CD14-positive monocyte (primary cell): ENCODE data around the gene SMARCA2. TPM values are rescaled to one million over a fixed set of nuclear protein-coding genes. Genes with fewer than 3 reads are reported as not detected.

Source experiments
- DNase-seq, 3 donors: peaks; one replicate each; pipeline ENCODE4 v3.0.0-alpha.2; 2011 to 2022
- H2AFZ ChIP-seq: 2 replicates; pipeline ENCODE4 v1.6.0; 2012; ENCODE audit warnings: mild to moderate bottlenecking, low read depth, low read length, inconsistent platforms; ENCODE audit not compliant: insufficient read depth, poor library complexity, severe bottlenecking
- H3K27ac ChIP-seq, 2 donors: 1 replicate in 1 of 2; 2 replicates in 1 of 2; pipeline ENCODE4 v1.5.1; 2012 to 2013; ENCODE audit warnings: low read length in 2 of 2, control low read depth in 1 of 2, inconsistent platforms in 1 of 2, low read depth in 1 of 2, mild to moderate bottlenecking in 1 of 2
- H3K27me3 ChIP-seq, 2 donors: one replicate each; pipeline versions ENCODE4 v1.6.0 to v1.6.1; 2011 to 2013; ENCODE audit warnings: low read length in 2 of 2; ENCODE audit not compliant: control insufficient read depth in 2 of 2, insufficient read depth in 2 of 2
- H3K36me3 ChIP-seq, 2 donors: replicated peaks in 1 of 2; 1 replicate in 1 of 2; 2 replicates in 1 of 2; pipeline versions ENCODE4 v1.5.1 to v1.6.1; 2012 to 2013; ENCODE audit warnings: low read length in 2 of 2, control low read depth in 1 of 2, inconsistent platforms in 1 of 2, mild to moderate bottlenecking in 1 of 2; ENCODE audit not compliant: insufficient read depth in 2 of 2, control insufficient read depth in 1 of 2
- H3K4me1 ChIP-seq, 2 donors: 1 replicate in 1 of 2; 2 replicates in 1 of 2; pipeline versions ENCODE4 v1.5.1 to v1.6.1; 2012 to 2013; ENCODE audit warnings: low read length in 2 of 2, control low read depth in 1 of 2, inconsistent platforms in 1 of 2, mild to moderate bottlenecking in 1 of 2, moderate library complexity in 1 of 2; ENCODE audit not compliant: insufficient read depth in 2 of 2, control insufficient read depth in 1 of 2
- H3K4me2 ChIP-seq: replicated peaks from 2 replicates; pipeline ENCODE3; 2012; ENCODE audit warnings: low read length, moderate library complexity, mild to moderate bottlenecking; ENCODE audit not compliant: poor library complexity, severe bottlenecking; ENCODE audit errors: extremely low read depth
- H3K4me3 ChIP-seq, 3 experiments: fragments of 200-600 bp in 1 of 3; sonication (generic) in 1 of 3; replicated peaks in 1 of 3; 1 replicate in 2 of 3; 2 replicates in 1 of 3; pipeline ENCODE4 v1.5.1; 2011 to 2013; ENCODE audit warnings: low read length in 3 of 3, mild to moderate bottlenecking in 3 of 3, control low read depth in 2 of 3, low read depth in 2 of 3, inconsistent platforms in 1 of 3, moderate library complexity in 1 of 3
- H3K79me2 ChIP-seq: 2 replicates; pipeline ENCODE4 v1.6.0; 2012; ENCODE audit warnings: mild to moderate bottlenecking, control low read depth, inconsistent platforms, low read length, moderate library complexity; ENCODE audit not compliant: insufficient read depth
- H3K9ac ChIP-seq: 2 replicates; pipeline ENCODE4 v1.6.0; 2017; ENCODE audit warnings: low read length, mild to moderate bottlenecking; ENCODE audit not compliant: insufficient read depth, poor library complexity, severe bottlenecking
- H3K9me3 ChIP-seq, 2 donors: replicated peaks in 1 of 2; 1 replicate in 1 of 2; 2 replicates in 1 of 2; pipeline versions ENCODE4 v1.5.1 to v1.6.1; 2012 to 2013; ENCODE audit warnings: low read length in 2 of 2, control low read depth in 1 of 2; ENCODE audit not compliant: control insufficient read depth in 1 of 2, insufficient read depth in 1 of 2
- H4K20me1 ChIP-seq: 2 replicates; pipeline ENCODE4 v1.6.0; 2012; ENCODE audit warnings: mild to moderate bottlenecking, low read length, control low read depth, moderate library complexity; ENCODE audit not compliant: insufficient read depth
- H3K27ac Mint-ChIP-seq, 7 donors: one replicate each; pipeline ENCODE4 v1.8.0; 2020; ENCODE audit warnings: mild to moderate bottlenecking in 7 of 7, mixed read lengths in 7 of 7, moderate library complexity in 6 of 7, inconsistent platforms in 2 of 7
- H3K27me3 Mint-ChIP-seq, 3 donors: one replicate each; pipeline ENCODE4 v1.8.0; 2021 to 2022; ENCODE audit warnings: low read depth in 3 of 3, mild to moderate bottlenecking in 3 of 3, mixed read lengths in 3 of 3, moderate library complexity in 3 of 3, inconsistent platforms in 1 of 3
- H3K36me3 Mint-ChIP-seq, 2 donors: one replicate each; pipeline ENCODE4 v1.8.0; 2020; ENCODE audit warnings: mixed read lengths in 2 of 2, inconsistent platforms in 1 of 2, mild to moderate bottlenecking in 1 of 2
- H3K4me1 Mint-ChIP-seq: one replicate; pipeline ENCODE4 v1.8.0; 2020; ENCODE audit warnings: mild to moderate bottlenecking, mixed read lengths
- H3K4me3 Mint-ChIP-seq, 2 donors: one replicate each; pipeline ENCODE4 v1.8.0; 2020; ENCODE audit warnings: mild to moderate bottlenecking in 2 of 2, mixed read lengths in 2 of 2, moderate library complexity in 1 of 2
- H3K9me3 Mint-ChIP-seq, 7 donors: one replicate each; pipeline ENCODE4 v1.8.0; 2020 to 2022; ENCODE audit warnings: mixed read lengths in 7 of 7, mild to moderate bottlenecking in 6 of 7, moderate library complexity in 6 of 7, inconsistent platforms in 2 of 7
- WGBS: methylation state at CpG from one replicate; pipeline ENCODE4 v1.1.5; 2013; ENCODE audit warnings: missing lambda C conversion rate; ENCODE audit not compliant: insufficient coverage; 5-methylcytosine and 5-hydroxymethylcytosine counted together
- intact Hi-C, 2 donors: fragments of 100-400 bp; cut with micrococcal nuclease; formaldehyde crosslinking; loops; one replicate each; pipeline versions ENCODE4 v1.15.0 to v1.15.1; 2023
- polyA plus RNA-seq, 3 donors: library from polyadenylated mRNA; depleted of rRNA in 1 of 3; unstranded in 2 of 3; stranded (reverse) in 1 of 3; fragments of 300-500 nt in 2 of 3; fragments of >200 nt in 1 of 3; fragmentation: Illumina TruSeq in 2 of 3; gene quantifications; 1 replicate in 2 of 3; 2 replicates in 1 of 3; pipeline ENCODE4 v1.2.3, GENCODE V29; 2012 to 2021
- TF ChIP-seq, protein P1 (sequence below): fragments of 200-600 bp; IDR thresholded peaks from one replicate; pipeline ENCODE4 v1.8.0; 2022; ENCODE audit warnings: antibody characterized with exemption, mild to moderate bottlenecking

SMARCA2 gene
- polyA plus RNA-seq, 3 donors = 11.0 to 54.7 (median 11.8) TPM

DNA sequence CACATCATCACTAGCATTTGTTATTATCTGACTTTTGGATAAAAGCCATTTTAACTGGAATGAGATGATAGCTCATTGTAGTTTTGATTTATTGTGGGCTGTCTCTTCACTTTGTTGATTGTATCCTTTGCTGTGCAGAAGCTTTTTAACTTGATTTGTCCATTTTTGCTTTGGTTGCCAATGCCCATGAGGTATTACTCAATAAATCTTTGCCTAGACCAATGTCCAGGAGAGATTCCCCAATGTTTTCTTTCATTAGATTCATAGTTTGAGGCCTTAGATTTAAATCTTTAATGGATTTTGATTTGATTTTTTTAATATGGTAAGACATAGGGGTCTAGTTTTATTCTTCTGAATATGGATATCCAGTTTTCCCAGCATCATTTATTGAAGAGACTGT, 28.8 kb upstream of the SMARCA2 start:
- H3K27ac ChIP-seq = no peak overlapping the region
- H3K36me3 ChIP-seq = no peaks in the 10 kb centered on the region
- H3K4me3 ChIP-seq = no peak overlapping the region
- H3K4me1 ChIP-seq = no peaks in the 10 kb centered on the region
- H3K27me3 ChIP-seq = no peaks in the 10 kb centered on the region
- H3K79me2 ChIP-seq = no peaks in the 10 kb centered on the region
- Mint-ChIP-seq H3K27ac (no peak overlapping the region), H3K4me1 (no peaks in the 10 kb centered on the region), H3K27me3 (peaks cover 2 to 6% (median 5%) of the 10 kb centered on the region in 3 donors), H3K4me3 (no peak overlapping the region), H3K36me3 (no peaks in the 10 kb centered on the region), H3K9me3 (peaks cover 0 to 2% (median 0%) of the 10 kb centered on the region in 7 donors)
- no peaks in the 10 kb centered on the region for H3K9me3 ChIP-seq
- no peak overlapping the region for H3K4me2 ChIP-seq
- no peak for DNase-seq
- intact Hi-C loops = no loop called here
- H2AFZ ChIP-seq = no peak overlapping the region
- H3K9ac ChIP-seq = no peak overlapping the region
- TF ChIP-seq, protein P1, sequence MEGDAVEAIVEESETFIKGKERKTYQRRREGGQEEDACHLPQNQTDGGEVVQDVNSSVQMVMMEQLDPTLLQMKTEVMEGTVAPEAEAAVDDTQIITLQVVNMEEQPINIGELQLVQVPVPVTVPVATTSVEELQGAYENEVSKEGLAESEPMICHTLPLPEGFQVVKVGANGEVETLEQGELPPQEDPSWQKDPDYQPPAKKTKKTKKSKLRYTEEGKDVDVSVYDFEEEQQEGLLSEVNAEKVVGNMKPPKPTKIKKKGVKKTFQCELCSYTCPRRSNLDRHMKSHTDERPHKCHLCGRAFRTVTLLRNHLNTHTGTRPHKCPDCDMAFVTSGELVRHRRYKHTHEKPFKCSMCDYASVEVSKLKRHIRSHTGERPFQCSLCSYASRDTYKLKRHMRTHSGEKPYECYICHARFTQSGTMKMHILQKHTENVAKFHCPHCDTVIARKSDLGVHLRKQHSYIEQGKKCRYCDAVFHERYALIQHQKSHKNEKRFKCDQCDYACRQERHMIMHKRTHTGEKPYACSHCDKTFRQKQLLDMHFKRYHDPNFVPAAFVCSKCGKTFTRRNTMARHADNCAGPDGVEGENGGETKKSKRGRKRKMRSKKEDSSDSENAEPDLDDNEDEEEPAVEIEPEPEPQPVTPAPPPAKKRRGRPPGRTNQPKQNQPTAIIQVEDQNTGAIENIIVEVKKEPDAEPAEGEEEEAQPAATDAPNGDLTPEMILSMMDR = no peak
- no peaks in the 10 kb centered on the region for H4K20me1 ChIP-seq

DNA sequence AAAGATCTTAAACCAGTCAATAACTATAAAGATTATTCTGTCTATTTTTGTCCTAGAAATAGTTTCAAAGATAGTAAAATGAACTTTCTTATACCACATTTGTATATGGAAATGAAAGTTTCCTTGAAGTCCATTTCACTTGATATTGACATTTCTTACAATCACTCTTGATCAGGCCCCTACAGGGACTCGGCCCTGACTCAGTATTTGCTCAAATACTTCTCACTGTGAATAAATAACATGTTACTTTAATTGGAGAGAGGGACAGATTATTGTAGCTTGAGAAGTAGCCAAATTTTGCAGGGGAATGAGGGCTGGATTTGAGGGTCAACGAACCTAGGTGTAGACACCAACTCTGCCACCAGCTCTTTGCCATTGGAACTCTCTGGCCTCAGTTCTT, 25.6 kb upstream of the SMARCA2 start:
- H3K4me1 ChIP-seq = no peaks in the 10 kb centered on the region
- TF ChIP-seq, protein P1 = no peak
- no peak overlapping the region for H3K27ac ChIP-seq
- intact Hi-C loops = no loop called here
- no peak overlapping the region for H2AFZ ChIP-seq
- H4K20me1 ChIP-seq = no peaks in the 10 kb centered on the region
- no peaks in the 10 kb centered on the region for H3K9me3 ChIP-seq
- no peak overlapping the region for H3K9ac ChIP-seq
- no peaks in the 10 kb centered on the region for H3K79me2 ChIP-seq
- peaks cover 0 to 2% (median 0%) of the 10 kb centered on the region in 7 donors for H3K9me3 Mint-ChIP-seq
- H3K4me3 Mint-ChIP-seq = no peak overlapping the region
- no peak overlapping the region for H3K4me3 ChIP-seq
- no peaks in the 10 kb centered on the region for H3K36me3 ChIP-seq
- no CpG with 5 or more reads among the region's 2 CpGs for WGBS
- peaks cover 4 to 6% (median 5%) of the 10 kb centered on the region in 3 donors for H3K27me3 Mint-ChIP-seq
- no peak overlapping the region for H3K4me2 ChIP-seq
- no peaks in the 10 kb centered on the region for H3K4me1 Mint-ChIP-seq
- H3K27me3 ChIP-seq = no peaks in the 10 kb centered on the region
- no peaks in the 10 kb centered on the region for H3K36me3 Mint-ChIP-seq
- no peak overlapping the region for H3K27ac Mint-ChIP-seq
- no peak for DNase-seq
